Keratinocyte (primary cell): Measurements from ENCODE around the gene ATP8A2.

ENCODE experiments used
- CTCF ChIP-seq, 3 experiments: IDR thresholded peaks in 1 of 3; conservative IDR thresholded peaks in 1 of 3; optimal IDR thresholded peaks in 1 of 3; 2 replicates in 2 of 3; 3 replicates in 1 of 3; pipeline versions ENCODE3 to v1.5.1; 2011; ENCODE audit warnings: low read length in 3 of 3, mild to moderate bottlenecking in 3 of 3, moderate library complexity in 2 of 3, control low read depth in 1 of 3, inconsistent platforms in 1 of 3; ENCODE audit not compliant: insufficient read depth in 2 of 3; ENCODE audit errors: extremely low read depth in 1 of 3
- EZH2 ChIP-seq: IDR thresholded peaks from one replicate; pipeline ENCODE4 v1.6.1; 2012; ENCODE audit warnings: inconsistent platforms, mild to moderate bottlenecking, low read length, moderate library complexity

- TF ChIP-seq CTCF (optimal IDR thresholded peaks at IDR 0.05 in 1 of 3, IDR thresholded peaks at IDR 0.05 in 1 of 3, conservative IDR thresholded peaks at IDR 0.05 in 1 of 3; ENCODE audit: extremely low read depth in 1 of 3, insufficient read depth in 2 of 3, low read length in 3 of 3) (no peak), EZH2 (no peak)
Observed at GRCh38 chr13:25423831-25424230, 52.1 kb downstream of the ATP8A2 start.
